ENCODE measurements around the gene UFD1. TPM values are rescaled to one million over a fixed set of nuclear protein-coding genes. Genes with fewer than 3 reads are reported as not detected.

Gene UFD1
- total and polyA plus RNA-seq, 2 of the 4 experiments (the other 2 are of a cell fraction): 149 to 152 TPM

DNA sequence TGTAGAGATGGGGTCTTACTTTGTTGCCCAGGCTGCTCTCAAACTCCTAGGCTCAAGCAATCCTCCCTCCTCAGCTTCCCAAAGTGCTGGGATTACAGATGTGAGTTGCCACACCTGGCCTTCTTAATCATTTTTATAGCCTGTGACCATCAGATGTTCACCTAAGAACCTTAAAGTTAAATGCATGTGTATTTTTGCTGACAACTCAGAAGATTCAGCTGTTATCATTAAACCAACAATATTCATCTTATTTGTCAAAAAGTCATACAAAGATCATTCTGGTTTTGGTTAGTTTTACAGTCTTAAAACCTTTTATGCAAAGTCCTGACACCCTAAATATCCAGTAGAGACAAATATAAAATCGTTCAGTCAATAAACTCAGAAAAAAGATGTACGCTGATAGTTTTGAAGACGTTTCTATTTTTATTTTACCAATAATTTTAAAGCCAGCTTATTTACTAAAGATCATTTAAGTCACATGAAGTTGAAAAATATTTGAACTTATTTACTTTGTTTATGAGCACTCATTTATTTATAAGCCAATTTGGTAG lies 23.0 kb upstream of the UFD1 start:
- no peak overlapping the region for H2BK120ac ChIP-seq (ENCODE audit: low read depth, low read length)
- H3K36me3 ChIP-seq (ENCODE audit: control insufficient read depth, insufficient read depth, low read length): peaks cover 5% of the 10 kb centered on the region; the same call in 1 of the 2 replicates
- TF ChIP-seq MAFK (IDR thresholded peaks at IDR 0.05; ENCODE audit: low read depth, low read length): no peak
- TF ChIP-seq, protein P1, sequence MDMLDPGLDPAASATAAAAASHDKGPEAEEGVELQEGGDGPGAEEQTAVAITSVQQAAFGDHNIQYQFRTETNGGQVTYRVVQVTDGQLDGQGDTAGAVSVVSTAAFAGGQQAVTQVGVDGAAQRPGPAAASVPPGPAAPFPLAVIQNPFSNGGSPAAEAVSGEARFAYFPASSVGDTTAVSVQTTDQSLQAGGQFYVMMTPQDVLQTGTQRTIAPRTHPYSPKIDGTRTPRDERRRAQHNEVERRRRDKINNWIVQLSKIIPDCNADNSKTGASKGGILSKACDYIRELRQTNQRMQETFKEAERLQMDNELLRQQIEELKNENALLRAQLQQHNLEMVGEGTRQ (IDR thresholded peaks at IDR 0.05; ENCODE audit: low read depth, low read length): no peak
- TF ChIP-seq BHLHE40 (IDR thresholded peaks at IDR 0.05; ENCODE audit: low read depth, low read length): no peak
- TF ChIP-seq RCOR1 (IDR thresholded peaks at IDR 0.05; ENCODE audit: insufficient replicate concordance, low read length): no peak
- H3K4me3 ChIP-seq (ENCODE audit: insufficient read depth, low read depth, low read length): no peak overlapping the region
- H3K56ac ChIP-seq (ENCODE audit: extremely low read depth, insufficient read depth, low read length): no peak overlapping the region
- no peak overlapping the region for H2BK5ac ChIP-seq (ENCODE audit: low read depth, low read length, poor library complexity, severe bottlenecking)
- H3K9ac ChIP-seq (ENCODE audit: low read depth, low read length): no peak overlapping the region
- no peaks in the 10 kb centered on the region for H4K20me1 ChIP-seq (ENCODE audit: insufficient read depth, low read length)
- H3K4me1 ChIP-seq (ENCODE audit: control insufficient read depth, insufficient read depth, low read length): peaks cover 3% of the 10 kb centered on the region
- CTCF ChIA-PET: no interaction called here
- dilution Hi-C loops (cut with HindIII; ENCODE audit: low sequenced_read_pairs, unreplicated experiment) (no loop called here), in situ Hi-C loops (cut with MboI; ENCODE audit: low sequenced_read_pairs) (no loop called here), intact Hi-C loops (cut with micrococcal nuclease) (no loop called here)
- H2AK5ac ChIP-seq (ENCODE audit: low read depth, low read length): no peak overlapping the region
- no peak overlapping the region for H4K91ac ChIP-seq (ENCODE audit: insufficient read depth, low read depth, low read length)
- H3K27ac ChIP-seq (ENCODE audit: insufficient read depth, low read length): no peak overlapping the region
- H3K23ac ChIP-seq (ENCODE audit: low read depth, low read length): no peak overlapping the region
- DNase-seq: no peak
- BruUV-seq (replicated peaks): no TSS peak
- no peaks in the 10 kb centered on the region for H3K9me3 ChIP-seq (ENCODE audit: control insufficient read depth, insufficient read depth, low read length)
- no peak overlapping the region for H3K4ac ChIP-seq (ENCODE audit: low read depth, low read length)
- no peak overlapping the region for H2BK20ac ChIP-seq (ENCODE audit: low read depth, low read length)
- no peak overlapping the region for H3K14ac ChIP-seq (replicated peaks; ENCODE audit: low read depth, low read length)
- H3K79me1 ChIP-seq (ENCODE audit: low read depth in 1 of 2, low read length in 2 of 2): no peaks in the 10 kb centered on the region
- no peak overlapping the region for H4K5ac ChIP-seq (ENCODE audit: low read depth, low read length)
- H2AFZ ChIP-seq (replicated peaks; ENCODE audit: low read length, poor library complexity): no peak overlapping the region
- ATAC-seq (ENCODE audit: low read depth): no peak
- no peaks in the 10 kb centered on the region for H3K27me3 ChIP-seq (ENCODE audit: control insufficient read depth, insufficient read depth, low read length)
- WGBS, 2 experiments (ENCODE audit: extremely low coverage in 2 of 2, insufficient read length in 1 of 2): no CpG with 5 or more reads among the region's 3 CpGs
- H2BK15ac ChIP-seq (ENCODE audit: low read depth, low read length): no peak overlapping the region
- POLR2A ChIA-PET (ENCODE audit: unreplicated experiment): no interaction called here
- H3K9me1 ChIP-seq (ENCODE audit: insufficient read depth, low read length): no peaks in the 10 kb centered on the region
- H3K18ac ChIP-seq (ENCODE audit: low read depth, low read length): no peak overlapping the region
- no peak overlapping the region for H2AK9ac ChIP-seq (replicated peaks; ENCODE audit: low read depth, low read length, poor library complexity)
- H3K4me2 ChIP-seq (ENCODE audit: low read depth, low read length): no peak overlapping the region
- no peak overlapping the region for H4K8ac ChIP-seq (ENCODE audit: low read depth in 2 of 2, low read length in 2 of 2)
